NCI-H1417 treated with DMSO at 0.1 percent for 48 hours (cell line): ENCODE measurements around the gene STRBP.
"Not testable (repeated sequence)": the region's sequence is repeated elsewhere in the genome, so short reads cannot be mapped to it uniquely, and the experiment has no call there.

Experiments
- DNase-seq: peaks from one replicate; lab custom pipeline; 2025; lab: John Stamatoyannopoulos, UW

The STRBP gene

GRCh38 chr9:123282362-123283047, 14.1 kb upstream of the STRBP start:
- no peak for DNase-seq

GRCh38 chr9:123281659-123282350, 13.4 kb upstream of the STRBP start:
- no peak for DNase-seq

DNA sequence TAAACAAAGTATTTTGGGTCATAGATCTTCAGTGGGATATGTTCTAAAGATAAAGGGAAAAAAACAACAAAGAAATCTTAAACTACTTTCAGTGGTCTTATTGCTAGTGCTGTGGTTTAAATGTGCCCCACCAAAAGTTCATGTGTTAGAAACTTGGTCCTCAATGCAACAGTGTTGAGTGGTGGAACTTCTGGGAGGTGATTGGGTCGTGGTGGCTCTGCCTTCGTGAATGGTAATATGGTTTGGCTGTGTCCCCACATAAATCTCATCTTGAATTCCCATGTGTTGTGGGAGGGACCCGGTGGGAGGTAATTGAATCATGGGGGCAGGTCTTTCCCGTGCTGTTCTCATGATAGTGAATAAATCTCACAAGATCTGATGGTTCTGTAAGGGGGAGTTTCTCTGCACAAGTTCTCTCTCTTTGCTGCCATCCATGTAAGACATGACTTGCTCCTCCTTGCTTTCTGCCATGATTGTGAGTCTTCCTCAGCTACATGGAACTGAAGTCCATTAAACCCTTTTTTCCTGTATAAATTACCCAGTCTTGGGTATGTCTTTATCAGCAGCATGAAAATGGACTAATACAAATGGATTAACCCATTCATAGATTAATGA, 10.6 kb upstream of the STRBP start:
- DNase-seq = not testable (repeated sequence)

DNA sequence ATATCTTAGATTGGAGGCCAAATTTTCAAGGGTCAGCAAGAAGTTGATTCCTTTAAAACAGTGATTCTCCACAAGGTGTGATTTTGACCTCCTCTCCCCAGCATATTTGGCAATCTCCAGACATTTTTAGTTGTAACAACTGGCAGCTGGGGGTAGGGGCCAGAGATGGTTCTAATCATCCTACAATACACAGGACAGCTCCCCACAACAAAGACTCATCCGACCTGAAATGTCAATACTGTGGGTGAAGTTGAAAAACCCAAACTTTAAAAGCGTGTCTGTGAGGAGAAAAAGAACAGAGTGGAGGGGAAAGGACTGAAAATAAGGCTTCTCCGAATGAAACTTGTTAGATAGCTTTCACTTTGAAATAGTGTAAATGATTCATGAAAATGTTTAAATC, 10.0 kb upstream of the STRBP start:
- no peak for DNase-seq

- DNase-seq = no peak
Measured at GRCh38 chr9:123276551-123276950, 8.2 kb upstream of the STRBP start.

GRCh38 chr9:123271133-123271532, 2.7 kb upstream of the STRBP start:
- DNase-seq = not testable (repeated sequence)

- DNase-seq = no peak
Measured at GRCh38 chr9:123269281-123269680, 895 bp upstream of the STRBP start.

DNA sequence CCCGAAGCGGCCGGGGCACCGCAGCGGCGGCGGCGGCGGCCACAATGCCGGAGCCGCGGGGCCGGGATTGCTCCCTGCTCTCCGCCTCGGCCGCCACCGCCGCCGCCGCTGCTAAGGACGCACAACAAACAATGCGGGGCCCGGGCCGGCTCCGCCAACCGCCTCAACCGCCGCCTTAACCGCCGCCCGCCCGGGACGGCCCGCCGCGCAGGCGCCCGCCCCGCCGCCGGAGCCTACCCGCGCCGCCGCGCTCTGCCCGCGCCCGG, 254 bp downstream of the STRBP start:
- DNase-seq = no peak

DNA sequence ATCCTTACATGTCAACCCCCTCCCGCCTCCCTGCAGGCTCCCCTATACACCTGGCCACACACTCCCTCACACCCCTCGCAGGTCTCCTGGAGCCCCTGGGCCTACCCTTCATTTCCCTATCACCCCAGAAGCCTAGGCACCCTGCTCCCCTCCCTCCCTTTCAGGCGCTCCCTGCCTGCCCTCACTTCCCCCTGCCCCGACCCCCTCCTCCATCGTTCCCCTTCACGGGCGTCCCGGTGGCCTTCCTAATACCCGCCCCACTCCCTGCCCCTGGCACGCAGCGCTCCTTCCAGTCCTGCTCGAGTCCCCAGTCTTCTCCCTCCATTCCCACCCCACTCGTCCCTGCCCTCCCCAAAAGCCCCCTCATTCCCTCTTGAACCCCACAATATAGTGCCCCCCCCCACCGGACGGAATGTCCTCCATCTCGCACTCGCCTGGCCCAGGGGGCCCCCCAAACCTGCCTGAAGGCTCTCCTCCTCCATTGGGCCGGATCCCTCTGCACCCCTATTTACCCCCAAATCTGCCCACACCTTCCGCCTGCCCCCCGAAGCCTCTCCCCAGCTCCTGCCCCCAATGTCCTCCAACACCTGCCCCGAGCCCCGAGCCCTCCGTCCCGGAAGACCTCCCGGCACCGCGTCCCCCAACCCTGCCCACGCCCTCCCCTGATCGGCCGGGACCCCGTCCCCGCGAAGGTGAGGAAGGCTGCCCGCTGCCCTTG, 746 bp downstream of the STRBP start:
- DNase-seq = no peak

DNA sequence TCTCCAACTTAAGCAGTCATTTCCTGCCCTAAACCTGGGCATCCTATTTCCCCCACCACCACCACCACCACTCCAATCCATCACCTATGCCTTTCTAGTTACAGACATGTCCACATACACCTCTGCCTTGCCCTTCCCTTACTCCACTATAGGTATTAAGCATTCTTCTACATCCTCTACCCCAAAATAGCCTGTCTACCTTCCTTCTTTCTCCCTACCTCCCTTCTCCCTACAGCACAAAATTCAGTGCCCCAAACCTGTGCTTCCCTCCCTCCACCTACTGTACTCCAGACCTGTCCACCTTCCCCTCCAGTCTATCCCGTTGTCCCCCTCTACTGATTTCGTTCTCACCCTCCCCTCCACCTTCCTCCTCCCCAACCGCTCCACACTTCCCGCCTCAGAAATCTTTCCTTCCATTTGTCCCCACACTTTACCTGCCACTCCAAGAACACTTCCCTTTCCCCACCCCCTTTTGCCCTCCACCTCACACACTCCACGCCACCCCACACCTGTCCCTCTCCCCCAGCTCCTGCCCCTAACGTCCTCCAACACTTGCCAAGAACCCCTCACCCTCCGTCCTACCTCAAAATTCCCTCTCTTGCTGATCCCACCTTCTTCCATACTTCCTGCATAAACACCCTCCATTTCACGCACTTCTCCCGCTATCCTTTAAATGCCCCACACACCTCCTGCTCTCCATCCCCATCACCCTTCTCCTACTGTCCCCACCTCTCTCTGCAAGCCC, 1.6 kb downstream of the STRBP start:
- no peak for DNase-seq

DNA sequence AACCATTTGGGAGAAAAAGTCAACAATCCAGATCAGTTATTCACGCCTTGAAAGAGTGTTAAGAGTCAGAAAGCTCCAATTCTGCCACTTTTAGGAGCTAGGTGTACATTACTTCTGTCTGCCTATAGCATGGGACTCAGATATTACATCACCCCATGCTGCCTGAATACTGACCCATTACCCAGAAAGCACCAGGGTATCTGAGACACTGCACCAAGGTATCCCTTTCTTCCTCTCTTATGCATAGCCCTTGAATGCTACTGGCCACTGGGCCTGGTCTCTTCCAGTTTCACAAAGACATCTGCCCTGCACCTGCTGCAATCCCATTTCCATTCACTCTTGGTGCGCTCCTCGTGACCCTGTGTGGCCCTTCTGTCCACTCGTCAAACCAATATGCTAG, 2.6 kb downstream of the STRBP start:
- no peak for DNase-seq

DNA sequence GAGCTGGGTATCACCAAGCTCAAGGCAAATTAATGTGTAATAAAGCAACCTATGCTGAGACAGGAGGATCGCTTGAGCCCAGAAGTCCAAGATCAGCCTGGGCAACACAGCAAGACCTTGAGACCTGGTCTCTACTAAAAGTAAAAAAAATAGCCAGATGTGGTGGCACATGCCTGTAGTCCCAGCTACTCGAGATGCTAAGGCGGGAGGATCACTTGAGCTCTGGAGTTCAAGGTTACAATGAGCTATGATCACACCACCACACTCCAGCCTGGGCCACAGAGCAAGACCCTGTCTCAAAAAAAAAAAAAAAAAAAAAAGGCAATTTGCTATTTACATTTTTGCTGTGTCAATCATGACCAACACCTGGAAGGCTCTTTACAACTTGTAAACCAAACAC, 5.2 kb downstream of the STRBP start:
- DNase-seq = no peak

DNA sequence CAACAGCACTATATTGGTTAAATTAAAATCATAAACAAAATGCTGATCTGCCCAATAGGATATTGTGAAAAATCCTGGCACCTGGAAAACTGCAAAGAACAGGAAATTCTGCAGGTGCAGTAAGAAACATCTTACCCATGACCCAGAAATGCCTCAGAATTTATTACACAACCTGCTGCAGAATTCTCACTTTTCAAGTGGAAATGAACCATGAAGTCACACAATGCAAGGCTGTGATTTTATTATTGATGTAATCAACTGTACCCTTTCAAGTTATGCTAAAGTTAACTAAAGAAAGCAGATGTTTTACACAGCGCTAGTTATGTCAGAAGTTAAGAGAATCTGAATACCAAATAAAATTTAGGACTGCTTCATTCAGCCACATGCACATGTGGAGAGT, 6.0 kb downstream of the STRBP start:
- DNase-seq = no peak

DNA sequence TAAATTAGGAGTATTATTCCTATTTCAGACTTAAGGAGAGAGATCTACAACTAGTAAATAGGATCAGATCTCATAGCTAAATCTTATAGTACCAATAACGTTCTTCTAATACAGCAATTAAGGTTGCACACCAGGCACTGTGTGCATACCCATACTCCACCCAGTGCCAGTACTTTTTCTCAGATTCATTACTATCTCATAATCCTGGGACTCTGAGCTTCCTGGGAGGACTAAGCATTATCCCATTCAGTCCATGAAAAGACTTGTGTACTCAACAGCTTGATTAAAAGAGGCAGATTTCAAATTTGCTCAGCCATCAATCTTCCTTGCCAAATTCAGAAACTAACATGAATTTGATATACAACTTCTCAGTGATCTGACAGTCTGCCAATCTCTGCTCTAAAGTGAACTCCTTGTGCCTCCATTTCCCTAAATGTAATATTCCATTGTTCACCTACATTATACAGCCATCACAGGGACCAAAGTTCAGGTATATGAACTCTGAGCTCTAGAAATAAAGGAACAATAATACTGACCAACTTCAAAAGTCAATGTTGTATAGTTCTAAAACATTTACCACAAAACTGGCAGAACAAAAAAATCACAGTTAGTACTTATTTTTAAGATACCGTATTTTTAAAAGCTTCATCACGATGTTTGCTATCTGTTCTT, 7.2 kb downstream of the STRBP start:
- DNase-seq = no peak

GRCh38 chr9:123260340-123260739, 8.0 kb downstream of the STRBP start:
- no peak for DNase-seq

DNA sequence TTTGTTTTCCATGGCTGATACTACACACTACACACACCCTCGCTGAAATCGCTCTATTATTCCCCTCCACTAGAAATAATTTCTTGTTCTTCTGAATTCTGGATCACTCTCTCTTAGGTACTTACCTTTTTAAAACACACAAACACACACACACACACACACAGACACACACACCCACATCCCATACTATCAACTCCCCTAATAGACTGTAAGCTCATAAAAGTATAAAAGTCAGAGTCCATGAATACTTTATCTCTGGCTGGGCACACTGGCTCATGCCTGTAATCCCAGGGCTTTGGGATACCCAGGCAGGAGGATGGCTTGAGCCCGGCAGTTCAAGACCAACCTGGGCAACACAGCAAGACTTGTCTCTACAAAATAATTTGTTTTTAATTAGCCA, 11.1 kb downstream of the STRBP start:
- no peak for DNase-seq

DNA sequence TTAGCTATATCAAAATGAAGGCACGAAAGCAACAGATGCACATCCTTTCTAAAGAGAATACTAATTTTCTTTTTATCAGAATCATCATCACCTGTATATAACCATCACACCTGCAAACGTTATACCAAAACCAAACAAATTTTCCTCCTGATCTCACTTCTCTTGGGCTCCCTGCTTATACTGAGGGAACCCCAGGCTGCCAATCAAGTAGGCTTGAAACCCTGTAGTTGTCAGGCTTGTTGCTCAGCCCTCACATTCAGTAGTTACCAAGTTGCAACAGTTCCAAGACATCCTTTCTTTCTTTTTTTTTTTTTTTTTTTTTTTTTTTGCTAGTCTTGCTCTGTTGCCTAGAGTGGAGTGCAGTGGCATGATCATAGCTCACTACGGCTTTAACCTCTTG, 12.7 kb downstream of the STRBP start:
- DNase-seq = no peak

DNA sequence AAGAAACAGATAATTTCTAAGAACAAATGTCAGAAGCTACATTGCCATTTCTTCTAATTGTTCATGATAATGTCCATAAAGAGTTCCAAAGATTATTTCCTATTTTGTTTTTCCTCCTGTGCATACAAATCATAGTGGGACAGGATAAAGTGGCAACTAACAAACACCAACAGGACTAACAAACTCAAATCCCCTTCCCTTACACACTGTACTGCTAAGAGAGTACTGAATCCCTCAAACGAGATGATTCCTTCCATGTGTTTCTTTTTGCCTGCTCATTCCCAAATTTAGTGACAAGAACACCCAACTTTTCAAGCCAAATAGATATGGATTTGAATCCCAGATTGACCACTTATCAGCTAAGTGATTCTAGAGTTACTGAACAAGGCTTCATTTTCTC, 15.2 kb downstream of the STRBP start:
- no peak for DNase-seq

- DNase-seq = no peak
Measured at GRCh38 chr9:123251741-123252140, 16.6 kb downstream of the STRBP start.

DNA sequence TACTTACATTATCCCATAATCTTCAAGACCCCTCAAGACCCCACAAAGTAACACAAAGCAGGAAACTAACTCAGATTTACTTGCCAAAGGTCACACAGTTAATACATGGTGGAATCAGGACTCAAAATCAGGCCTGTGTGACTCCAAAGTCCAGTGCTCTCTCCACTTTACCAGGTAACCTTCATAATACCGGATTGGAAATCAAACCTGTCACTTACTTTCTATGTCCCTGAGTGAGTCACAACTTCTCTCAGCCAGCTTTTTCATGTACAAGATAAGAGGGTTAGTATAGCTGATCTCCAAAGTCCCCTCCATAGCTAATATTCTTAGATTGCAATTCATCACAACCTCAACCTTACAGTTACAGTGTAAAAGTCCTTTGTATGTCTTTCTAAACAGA, 17.1 kb downstream of the STRBP start:
- no peak for DNase-seq

DNA sequence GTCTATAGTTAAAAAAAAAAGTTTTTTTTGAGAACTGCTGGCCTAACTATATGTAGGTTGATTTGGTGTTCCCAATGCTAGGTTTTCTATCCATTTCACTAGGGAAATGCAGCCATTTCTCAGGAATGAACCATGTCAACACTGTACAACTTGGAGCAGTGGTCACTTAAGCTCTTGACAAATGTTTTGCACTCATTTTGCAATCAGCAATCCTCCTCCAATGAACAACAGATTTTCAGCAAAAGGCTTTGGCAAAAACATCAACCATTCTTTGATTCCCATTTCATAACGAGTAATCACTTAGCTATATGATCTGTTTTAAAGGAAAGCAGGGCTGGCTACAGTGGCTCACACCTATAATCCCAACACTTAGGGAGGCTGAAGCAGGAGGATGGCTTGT, 17.9 kb downstream of the STRBP start:
- no peak for DNase-seq

DNA sequence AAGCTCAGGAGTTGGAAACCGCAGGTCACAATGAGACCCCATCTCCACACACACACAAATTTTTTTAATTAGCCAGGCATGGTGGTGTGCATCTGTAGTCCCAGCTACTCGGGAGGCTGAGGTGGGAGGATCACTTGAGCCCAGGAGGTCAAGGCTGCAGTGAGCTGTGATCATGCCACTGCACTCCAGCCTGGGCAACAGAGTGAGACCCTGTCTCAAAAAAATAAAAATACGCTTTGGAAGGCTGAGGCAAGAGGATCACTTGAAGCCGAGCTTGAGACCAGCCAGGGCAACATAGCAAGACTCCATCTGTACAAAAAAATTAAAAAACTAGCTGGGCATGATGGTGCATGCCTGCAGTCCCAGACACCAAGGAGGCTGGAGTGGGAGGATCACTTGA, 19.2 kb downstream of the STRBP start:
- DNase-seq = not testable (repeated sequence)
